ENCODE data around the gene BHLHA15.

The BHLHA15 gene

DNA sequence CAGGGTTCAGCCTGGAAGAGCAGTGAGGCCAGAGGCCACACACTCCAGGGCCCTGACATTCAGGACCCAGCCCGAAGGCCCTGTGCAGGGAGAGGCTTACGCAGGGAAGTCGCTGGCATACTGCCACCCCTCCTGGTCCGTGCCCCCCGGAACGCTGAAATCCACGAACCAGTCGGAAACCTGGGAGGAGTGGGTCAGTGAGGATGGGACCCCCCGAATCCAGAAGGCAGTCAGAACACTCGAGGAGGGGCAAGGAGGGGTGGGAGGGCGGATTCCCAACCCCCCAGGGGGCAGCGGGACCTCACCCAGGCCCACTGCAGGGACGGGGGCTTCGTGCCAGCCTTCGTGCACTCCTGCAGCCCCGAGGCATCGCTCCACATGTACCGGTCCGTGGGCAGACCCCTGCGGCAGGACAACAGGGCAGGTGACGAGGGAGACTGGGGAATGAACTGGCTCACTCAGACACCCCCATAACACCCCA, 13.5 kb downstream of the BHLHA15 start:
- TF ChIP-seq ZFX (IDR thresholded peaks at IDR 0.05; ENCODE audit: borderline replicate concordance), result no peak
- TF ChIP-seq, protein P1, sequence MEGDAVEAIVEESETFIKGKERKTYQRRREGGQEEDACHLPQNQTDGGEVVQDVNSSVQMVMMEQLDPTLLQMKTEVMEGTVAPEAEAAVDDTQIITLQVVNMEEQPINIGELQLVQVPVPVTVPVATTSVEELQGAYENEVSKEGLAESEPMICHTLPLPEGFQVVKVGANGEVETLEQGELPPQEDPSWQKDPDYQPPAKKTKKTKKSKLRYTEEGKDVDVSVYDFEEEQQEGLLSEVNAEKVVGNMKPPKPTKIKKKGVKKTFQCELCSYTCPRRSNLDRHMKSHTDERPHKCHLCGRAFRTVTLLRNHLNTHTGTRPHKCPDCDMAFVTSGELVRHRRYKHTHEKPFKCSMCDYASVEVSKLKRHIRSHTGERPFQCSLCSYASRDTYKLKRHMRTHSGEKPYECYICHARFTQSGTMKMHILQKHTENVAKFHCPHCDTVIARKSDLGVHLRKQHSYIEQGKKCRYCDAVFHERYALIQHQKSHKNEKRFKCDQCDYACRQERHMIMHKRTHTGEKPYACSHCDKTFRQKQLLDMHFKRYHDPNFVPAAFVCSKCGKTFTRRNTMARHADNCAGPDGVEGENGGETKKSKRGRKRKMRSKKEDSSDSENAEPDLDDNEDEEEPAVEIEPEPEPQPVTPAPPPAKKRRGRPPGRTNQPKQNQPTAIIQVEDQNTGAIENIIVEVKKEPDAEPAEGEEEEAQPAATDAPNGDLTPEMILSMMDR (IDR thresholded peaks at IDR 0.05), result no peak
- H3K27ac ChIP-seq, result 0 out of 2 replicates have a peak overlapping the region, but pooled peaks have one; percentile 58

DNA sequence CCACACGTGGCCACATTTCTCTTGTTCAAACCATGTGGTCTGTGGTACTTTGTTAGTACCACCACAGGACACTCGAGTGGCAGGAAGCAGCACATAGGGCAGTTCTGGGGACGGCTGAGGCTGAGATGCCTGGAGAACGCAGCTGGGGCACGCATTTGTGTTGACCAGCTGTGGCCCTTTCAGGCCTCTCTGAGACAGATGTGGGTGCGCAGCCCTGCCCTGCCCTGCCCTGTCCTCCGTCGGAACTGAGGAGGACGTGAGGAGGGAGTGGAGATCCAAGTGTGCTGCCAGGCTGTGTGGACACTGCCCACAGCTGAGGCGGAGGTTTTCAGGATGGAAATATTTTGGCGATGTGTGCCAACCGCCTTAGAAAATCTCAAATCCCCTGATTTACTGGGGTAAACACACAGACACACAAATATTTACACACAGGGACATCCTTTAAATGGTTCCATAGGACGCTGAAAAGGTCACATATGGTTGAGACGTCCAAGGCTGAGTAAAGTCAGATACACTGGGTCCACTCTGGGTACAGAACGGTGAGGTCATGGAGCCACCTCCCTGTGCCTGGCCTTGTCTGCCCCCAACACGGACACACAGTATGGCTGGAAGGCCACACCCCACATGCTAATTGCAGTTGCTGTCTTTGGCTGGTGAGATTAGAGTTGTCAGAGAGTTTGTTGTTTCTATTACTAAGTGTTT, 14.8 kb downstream of the BHLHA15 start:
- peak overlapping the region; percentile 23; the same call in 1 of the 2 replicates for H3K27ac ChIP-seq
- TF ChIP-seq, protein P1 (IDR thresholded peaks at IDR 0.05), result no peak
- no peak for TF ChIP-seq ZFX (IDR thresholded peaks at IDR 0.05; ENCODE audit: borderline replicate concordance)

DNA sequence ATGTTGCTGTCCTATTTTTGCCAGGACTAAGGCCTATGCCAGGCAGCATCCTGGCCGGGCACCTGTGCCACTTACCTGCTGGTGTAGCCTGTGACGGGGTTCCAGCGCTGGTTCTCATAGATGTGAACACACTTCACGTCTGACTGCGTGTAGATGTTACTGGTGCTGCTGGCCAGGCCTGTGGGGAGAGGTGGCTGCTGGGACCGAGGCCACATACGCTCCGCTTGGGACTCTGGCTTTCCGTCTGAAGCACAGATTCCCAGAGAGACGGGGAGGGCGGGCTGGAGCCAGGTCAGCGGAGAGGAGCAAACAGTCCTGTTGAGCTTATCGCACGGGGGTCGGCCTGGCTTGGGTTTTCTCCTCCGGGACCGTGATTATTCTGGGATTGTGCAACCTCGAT, 16.7 kb downstream of the BHLHA15 start:
- no peak overlapping the region for H3K27ac ChIP-seq
- TF ChIP-seq, protein P1 (IDR thresholded peaks at IDR 0.05), result no peak
- no peak for TF ChIP-seq ZFX (IDR thresholded peaks at IDR 0.05; ENCODE audit: borderline replicate concordance)

DNA sequence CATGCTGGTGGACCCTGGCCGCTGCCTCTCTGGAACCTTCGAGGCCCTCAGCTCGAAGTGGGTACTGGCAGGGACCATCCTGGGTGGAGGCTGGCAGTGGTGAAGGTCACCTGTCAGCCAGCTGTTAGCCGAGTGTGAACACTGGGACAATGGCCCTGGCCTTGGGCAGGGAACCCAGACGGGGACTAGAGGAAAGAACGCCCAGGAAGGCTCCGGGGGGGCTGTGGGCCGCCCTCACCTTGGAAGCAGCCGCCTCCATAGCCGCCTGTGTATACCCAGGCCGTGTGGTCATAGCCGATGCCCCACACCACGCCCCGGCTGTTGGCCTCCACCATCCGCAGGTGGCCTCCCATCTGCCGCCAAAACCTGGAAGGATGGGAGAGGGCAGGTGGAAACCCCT, 17.6 kb downstream of the BHLHA15 start:
- H3K27ac ChIP-seq, result no peak overlapping the region
- no peak for TF ChIP-seq ZFX (IDR thresholded peaks at IDR 0.05; ENCODE audit: borderline replicate concordance)
- TF ChIP-seq, protein P1 (IDR thresholded peaks at IDR 0.05), result no peak

DNA sequence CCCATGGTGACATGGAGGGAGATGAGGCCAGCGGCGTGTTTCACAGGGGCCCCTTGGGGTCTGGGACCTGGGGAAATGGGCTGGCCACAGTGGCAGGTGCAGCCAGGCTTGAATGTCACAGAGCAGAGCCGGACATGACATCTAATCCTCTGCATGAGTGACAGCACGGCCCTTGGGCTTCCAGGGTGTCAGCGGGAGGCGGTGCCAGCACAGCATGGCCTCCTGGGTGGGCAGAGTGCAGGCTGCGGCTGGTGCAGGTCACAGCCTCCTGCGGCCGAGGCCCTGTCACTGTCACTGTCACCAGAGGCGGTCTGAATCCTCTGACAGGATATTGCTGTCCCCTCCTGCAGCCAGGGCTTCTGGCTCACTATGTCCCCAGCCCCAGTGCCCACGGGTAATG, 18.2 kb downstream of the BHLHA15 start:
- no peak for TF ChIP-seq ZFX (IDR thresholded peaks at IDR 0.05; ENCODE audit: borderline replicate concordance)
- TF ChIP-seq, protein P1 (IDR thresholded peaks at IDR 0.05), result no peak
- no peak overlapping the region for H3K27ac ChIP-seq

DNA sequence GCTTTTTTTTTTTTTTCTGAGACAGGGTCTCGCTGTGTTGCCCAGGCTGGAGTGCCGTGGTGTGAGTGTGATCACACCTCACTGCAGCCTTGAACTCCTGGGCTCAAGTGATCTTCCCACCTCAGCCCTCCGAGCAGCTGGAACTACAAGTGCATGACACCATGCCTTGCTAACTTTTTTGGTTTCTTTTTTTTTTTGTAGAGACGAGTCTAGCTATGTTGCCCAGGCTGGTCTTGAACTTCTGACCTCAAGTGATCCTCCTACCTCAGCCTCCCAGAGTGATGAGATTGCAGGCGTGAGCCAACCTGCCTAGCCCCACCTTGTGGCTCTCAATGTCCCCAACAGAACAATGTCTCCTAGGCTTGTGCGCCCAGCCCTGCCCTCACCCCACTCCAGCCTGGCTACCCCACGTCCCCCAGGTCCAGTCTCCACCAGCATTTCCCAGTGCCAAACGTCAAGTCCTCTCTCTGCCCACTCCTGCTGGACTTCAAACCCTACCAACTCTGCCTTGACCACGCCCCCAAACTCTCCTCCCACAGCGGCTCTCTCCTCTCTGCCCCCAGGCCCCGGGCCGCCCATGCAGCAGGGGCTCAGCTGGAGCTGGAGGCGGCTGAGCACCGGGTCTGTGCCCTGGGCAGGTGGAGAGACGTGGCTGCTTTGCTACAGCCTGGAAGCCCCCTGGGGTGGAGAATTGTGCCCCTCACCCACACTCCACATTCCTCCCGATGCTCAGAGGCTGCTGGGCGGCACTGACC, 18.9 kb downstream of the BHLHA15 start:
- no peak overlapping the region for H3K27ac ChIP-seq
- TF ChIP-seq, protein P1 (IDR thresholded peaks at IDR 0.05), result no peak
- TF ChIP-seq ZFX (IDR thresholded peaks at IDR 0.05; ENCODE audit: borderline replicate concordance), result no peak

All from 22Rv1 (cell line).